Chondrocyte (in vitro differentiated cells): ENCODE data around the gene C1QB. TPM values are rescaled to one million over a fixed set of nuclear protein-coding genes. Genes with fewer than 3 reads are reported as not detected.

Experiments
- DNase-seq: peaks from one replicate; pipeline ENCODE4 v3.0.0; 2021; ENCODE audit warnings: mixed read lengths, low spot score
- H3K27ac Mint-ChIP-seq: one replicate; pipeline ENCODE4 v1.8.0; 2021; ENCODE audit warnings: mild to moderate bottlenecking, moderate library complexity, mixed read lengths; ENCODE audit not compliant: unreplicated experiment
- H3K27me3 Mint-ChIP-seq: 2 replicates; pipeline ENCODE4 v1.8.0; 2021; ENCODE audit warnings: low read depth, mixed read lengths
- H3K36me3 Mint-ChIP-seq: 2 replicates; pipeline ENCODE4 v1.8.0; 2021; ENCODE audit warnings: low read depth, mixed read lengths
- H3K4me1 Mint-ChIP-seq: 2 replicates; pipeline ENCODE4 v1.8.0; 2021; ENCODE audit warnings: low read depth, mild to moderate bottlenecking, mixed read lengths
- H3K4me3 Mint-ChIP-seq: one replicate; pipeline ENCODE4 v1.8.0; 2021; ENCODE audit warnings: mild to moderate bottlenecking, moderate library complexity, mixed read lengths; ENCODE audit not compliant: unreplicated experiment
- H3K9me3 Mint-ChIP-seq: 2 replicates; pipeline ENCODE4 v1.8.0; 2021; ENCODE audit warnings: low read depth, mixed read lengths
- CTCF ChIP-seq: fragments of 200-600 bp; sonication (generic); IDR thresholded peaks from 2 replicates; pipeline ENCODE4 v1.5.0; 2021; ENCODE audit warnings: antibody characterized with exemption, mild to moderate bottlenecking, moderate library complexity
- total RNA-seq: library from RNA; stranded (reverse); gene quantifications from 3 replicates; pipeline ENCODE4 v1.2.1, GENCODE V29; 2021

C1QB gene
- total RNA-seq, 1 donor from 2014 or later, result not detected

- no peak for DNase-seq
- Mint-ChIP-seq H3K27me3 (peaks cover 18% of the 10 kb centered on the region), H3K4me3 (no peak overlapping the region), H3K27ac (no peak overlapping the region), H3K9me3 (no peaks in the 10 kb centered on the region), H3K36me3 (no peaks in the 10 kb centered on the region), H3K4me1 (peaks cover 5% of the 10 kb centered on the region)
- no peak for TF ChIP-seq CTCF
Measured at GRCh38 chr1:22638476-22639234, 14.4 kb upstream of the C1QB start.

DNA sequence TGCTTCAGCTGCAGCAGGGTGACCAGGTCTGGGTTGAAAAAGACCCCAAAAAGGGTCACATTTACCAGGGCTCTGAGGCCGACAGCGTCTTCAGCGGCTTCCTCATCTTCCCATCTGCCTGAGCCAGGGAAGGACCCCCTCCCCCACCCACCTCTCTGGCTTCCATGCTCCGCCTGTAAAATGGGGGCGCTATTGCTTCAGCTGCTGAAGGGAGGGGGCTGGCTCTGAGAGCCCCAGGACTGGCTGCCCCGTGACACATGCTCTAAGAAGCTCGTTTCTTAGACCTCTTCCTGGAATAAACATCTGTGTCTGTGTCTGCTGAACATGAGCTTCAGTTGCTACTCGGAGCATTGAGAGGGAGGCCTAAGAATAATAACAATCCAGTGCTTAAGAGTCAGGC is 13.8 kb upstream of the C1QB start:
- H3K36me3 Mint-ChIP-seq, result no peaks in the 10 kb centered on the region
- TF ChIP-seq CTCF, result peak; percentile 49
- no peak for DNase-seq
- H3K27me3 Mint-ChIP-seq, result peaks cover 13% of the 10 kb centered on the region
- H3K27ac Mint-ChIP-seq, result no peak overlapping the region
- H3K4me3 Mint-ChIP-seq, result no peak overlapping the region
- no peaks in the 10 kb centered on the region for H3K9me3 Mint-ChIP-seq
- H3K4me1 Mint-ChIP-seq, result peaks cover 5% of the 10 kb centered on the region

DNA sequence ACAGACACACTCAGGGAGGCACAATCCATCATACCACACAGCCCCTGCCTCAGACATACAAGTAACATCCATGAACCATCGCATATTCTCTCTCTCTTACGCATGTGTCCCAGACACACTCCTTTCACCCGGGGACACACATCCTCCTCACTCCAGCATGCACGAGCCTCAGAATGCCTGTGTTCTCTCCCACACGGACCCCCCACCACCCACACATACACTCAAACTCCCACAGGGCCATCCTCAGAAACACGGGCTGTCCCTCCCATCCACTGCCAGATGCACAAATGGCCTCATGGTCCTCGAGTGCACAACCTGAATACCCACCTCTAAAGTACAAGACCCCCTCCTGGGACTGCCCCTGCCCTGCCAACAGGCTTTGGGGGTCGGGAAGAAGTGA is 11.8 kb upstream of the C1QB start:
- H3K4me3 Mint-ChIP-seq, result no peak overlapping the region
- H3K9me3 Mint-ChIP-seq, result no peaks in the 10 kb centered on the region
- H3K27ac Mint-ChIP-seq, result no peak overlapping the region
- peaks cover 11% of the 10 kb centered on the region for H3K4me1 Mint-ChIP-seq
- peaks cover 12% of the 10 kb centered on the region for H3K27me3 Mint-ChIP-seq
- no peak for DNase-seq
- no peak for TF ChIP-seq CTCF
- H3K36me3 Mint-ChIP-seq, result no peaks in the 10 kb centered on the region

- H3K4me1 Mint-ChIP-seq, result peaks cover 13% of the 10 kb centered on the region
- no peaks in the 10 kb centered on the region for H3K9me3 Mint-ChIP-seq
- no peak overlapping the region for H3K27ac Mint-ChIP-seq
- peaks cover 7% of the 10 kb centered on the region for H3K27me3 Mint-ChIP-seq
- no peak overlapping the region for H3K4me3 Mint-ChIP-seq
- DNase-seq, result no peak
- TF ChIP-seq CTCF, result peak; percentile 99
- H3K36me3 Mint-ChIP-seq, result no peaks in the 10 kb centered on the region
Measured at GRCh38 chr1:22641906-22642636, 11.0 kb upstream of the C1QB start.

DNA sequence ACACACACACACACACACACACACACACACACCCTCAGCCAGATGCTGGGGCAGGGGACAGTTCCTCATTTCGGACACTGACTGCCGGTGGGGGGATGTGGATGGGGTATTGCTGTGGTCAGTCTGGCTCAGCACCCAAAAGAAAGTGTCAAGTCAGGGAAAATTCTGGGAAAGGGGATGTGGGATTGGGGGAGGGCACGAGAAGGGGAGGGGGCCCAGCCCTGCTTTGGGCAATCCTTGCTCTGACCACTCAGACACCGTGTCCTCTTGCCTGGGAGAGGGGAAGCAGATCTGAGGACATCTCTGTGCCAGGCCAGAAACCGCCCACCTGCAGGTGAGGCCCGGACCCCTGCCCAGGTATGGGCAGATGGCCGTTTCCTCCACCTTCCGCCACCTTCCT is 9.7 kb upstream of the C1QB start, which contains the start of gene C1QC:
C1QC (plus strand) TSS at position 253 of the 400 bp plus-strand sequence. CDS start 391 bp downstream, outside the sequence.
- no peak within 1 kb of the TSS for H3K27ac Mint-ChIP-seq
- H3K36me3 Mint-ChIP-seq, result no peaks in the 10 kb centered on the region
- no peak for DNase-seq
- no peaks in the 10 kb centered on the region for H3K9me3 Mint-ChIP-seq
- H3K4me1 Mint-ChIP-seq, result peaks cover 13% of the 10 kb centered on the region
- H3K4me3 Mint-ChIP-seq, result no peak within 1 kb of the TSS
- TF ChIP-seq CTCF, result no peak
- H3K27me3 Mint-ChIP-seq, result peaks cover 8% of the 10 kb centered on the region
